Liver (tissue), 9 donors: Measurements from ENCODE around the gene GBGT1. TPM values are rescaled to one million over a fixed set of nuclear protein-coding genes. Genes with fewer than 3 reads are reported as not detected.

Experiments used
- DNase-seq: peaks from one replicate; pipeline ENCODE4 v3.0.0-alpha.2; 2017; ENCODE audit warnings: low spot score
- H3K27ac ChIP-seq, 2 donors: one replicate each; pipeline ENCODE4 v1.7.0; 2013; ENCODE audit warnings: inconsistent platforms in 2 of 2, low read length in 2 of 2, control low read depth in 1 of 2, low read depth in 1 of 2, mild to moderate bottlenecking in 1 of 2
- H3K27me3 ChIP-seq, 4 donors: one replicate each; pipeline versions ENCODE4 v1.6.1 to v1.7.0; 2013; ENCODE audit warnings: low read length in 3 of 4, inconsistent platforms in 1 of 4, mild to moderate bottlenecking in 1 of 4, moderate library complexity in 1 of 4; ENCODE audit not compliant: control insufficient read depth in 4 of 4, insufficient read depth in 4 of 4
- H3K36me3 ChIP-seq, 4 donors: one replicate each; pipeline versions ENCODE4 v1.6.1 to v1.7.0; 2013; ENCODE audit warnings: low read length in 3 of 4, mild to moderate bottlenecking in 3 of 4, low read depth in 1 of 4, moderate library complexity in 1 of 4; ENCODE audit not compliant: control insufficient read depth in 4 of 4, insufficient read depth in 3 of 4
- H3K4me1 ChIP-seq, 4 donors: one replicate each; pipeline versions ENCODE4 v1.6.1 to v1.7.0; 2013; ENCODE audit warnings: low read length in 3 of 4, mild to moderate bottlenecking in 3 of 4, moderate library complexity in 1 of 4; ENCODE audit not compliant: control insufficient read depth in 4 of 4, insufficient read depth in 4 of 4
- H3K4me3 ChIP-seq, 3 donors: one replicate each; pipeline versions ENCODE4 v1.6.1 to v1.7.0; 2013; ENCODE audit warnings: low read length in 3 of 3, control low read depth in 1 of 3, low read depth in 1 of 3, mild to moderate bottlenecking in 1 of 3
- H3K9ac ChIP-seq, 2 donors: one replicate each; pipeline ENCODE4 v1.7.0; 2013; ENCODE audit warnings: low read length in 2 of 2, mild to moderate bottlenecking in 2 of 2, moderate library complexity in 2 of 2, control low read depth in 1 of 2, low read depth in 1 of 2
- H3K9me3 ChIP-seq, 4 donors: one replicate each; pipeline versions ENCODE4 v1.6.1 to v1.7.0; 2013; ENCODE audit warnings: low read length in 3 of 4; ENCODE audit not compliant: control insufficient read depth in 4 of 4
- EGR1 ChIP-seq, 2 donors: IDR thresholded peaks; 2 replicates each; pipeline ENCODE4 v1.6.1; 2016 to 2018; ENCODE audit warnings: antibody characterized with exemption in 2 of 2, low read depth in 2 of 2
- FOXA1 ChIP-seq: IDR thresholded peaks from 2 replicates; pipeline ENCODE4 v1.6.1; 2016; ENCODE audit warnings: antibody characterized with exemption
- FOXA2 ChIP-seq: IDR thresholded peaks from 2 replicates; pipeline ENCODE4 v1.6.1; 2016; ENCODE audit warnings: antibody characterized with exemption
- GABPA ChIP-seq, 2 donors: IDR thresholded peaks in 1 of 2; conservative IDR thresholded peaks in 1 of 2; 2 replicates each; pipeline ENCODE4 v1.6.1; 2016; ENCODE audit warnings: antibody characterized with exemption in 2 of 2, mild to moderate bottlenecking in 1 of 2, moderate library complexity in 1 of 2
- HNF4A ChIP-seq, 2 donors: conservative IDR thresholded peaks; 2 replicates each; pipeline ENCODE4 v1.6.1; 2016; ENCODE audit warnings: antibody characterized with exemption in 2 of 2, mild to moderate bottlenecking in 2 of 2
- HNF4G ChIP-seq: IDR thresholded peaks from 2 replicates; pipeline ENCODE4 v1.6.1; 2016; ENCODE audit warnings: antibody characterized with exemption
- JUND ChIP-seq, 2 donors: IDR thresholded peaks; 2 replicates each; pipeline ENCODE4 v1.6.1; 2016; ENCODE audit warnings: antibody characterized with exemption in 2 of 2
- NR2F2 ChIP-seq: IDR thresholded peaks from 2 replicates; pipeline ENCODE4 v1.6.1; 2016; ENCODE audit warnings: antibody characterized with exemption
- RAD21 ChIP-seq, 2 donors: IDR thresholded peaks; 2 replicates each; pipeline ENCODE4 v1.6.1; 2016; ENCODE audit warnings: antibody characterized with exemption in 2 of 2, mild to moderate bottlenecking in 2 of 2
- RXRA ChIP-seq, 2 donors: IDR thresholded peaks; 2 replicates each; pipeline ENCODE4 v1.6.1; 2017 to 2018; ENCODE audit warnings: antibody characterized with exemption in 2 of 2, mild to moderate bottlenecking in 1 of 2
- SP1 ChIP-seq: IDR thresholded peaks from 2 replicates; pipeline ENCODE4 v1.6.1; 2018; ENCODE audit warnings: antibody characterized with exemption, mild to moderate bottlenecking
- YY1 ChIP-seq: IDR thresholded peaks from 2 replicates; pipeline ENCODE4 v1.6.1; 2016; ENCODE audit warnings: antibody characterized with exemption, mild to moderate bottlenecking
- whole genome bisulfite sequencing: extraction: QIAGEN DNeasy Blood & Tissue Kit; methylation state at CpG from one replicate; pipeline ENCODE4 v1.1.7; 2013; 5-methylcytosine and 5-hydroxymethylcytosine counted together
- polyA plus RNA-seq, 2 donors: library from polyadenylated mRNA; stranded (reverse) in 1 of 2; unstranded in 1 of 2; fragments of 200-250 nt in 1 of 2; fragments of >200 nt in 1 of 2; fragmentation: Nextera tagmentation in 1 of 2; extraction: Ambion mirVana in 1 of 2; gene quantifications; one replicate each; pipeline versions ENCODE4 v1.2.1 to v1.2.3, GENCODE V29; 2013 to 2015
- total RNA-seq, 2 donors: library from RNA; depleted of rRNA; stranded (reverse); fragments of >200 nt; gene quantifications; one replicate each; pipeline ENCODE4 v1.2.3, GENCODE V29; 2014
- TF ChIP-seq, protein P1 (sequence below): fragments of 150-350 bp; IDR thresholded peaks from 2 replicates; pipeline ENCODE4 v1.5.1; 2017; ENCODE audit warnings: improper control_type of control experiment, low read depth, low read length; ENCODE audit not compliant: missing input control
- TF ChIP-seq, protein P2 (sequence below): IDR thresholded peaks from 2 replicates; pipeline ENCODE4 v1.6.1; 2016; ENCODE audit warnings: antibody characterized with exemption
- TF ChIP-seq, protein P3 (sequence below): IDR thresholded peaks from 2 replicates; pipeline ENCODE4 v1.6.1; 2016; ENCODE audit warnings: antibody characterized with exemption, mild to moderate bottlenecking
- TF ChIP-seq, protein P4 (sequence below): IDR thresholded peaks from 2 replicates; pipeline ENCODE4 v1.6.1; 2016; ENCODE audit warnings: antibody characterized with exemption
- TF ChIP-seq, protein P5 (sequence below): IDR thresholded peaks from 2 replicates; pipeline ENCODE4 v1.6.1; 2016; ENCODE audit warnings: antibody characterized with exemption
- donor health status: healthy.
- donor health status: healthy.
- donor health status: healthy.
- donor health status: healthy.
- donor health status: healthy.

Gene GBGT1
- total and polyA plus RNA-seq, 4 donors = 0.33 to 25.7 (median 2.3) TPM

DNA sequence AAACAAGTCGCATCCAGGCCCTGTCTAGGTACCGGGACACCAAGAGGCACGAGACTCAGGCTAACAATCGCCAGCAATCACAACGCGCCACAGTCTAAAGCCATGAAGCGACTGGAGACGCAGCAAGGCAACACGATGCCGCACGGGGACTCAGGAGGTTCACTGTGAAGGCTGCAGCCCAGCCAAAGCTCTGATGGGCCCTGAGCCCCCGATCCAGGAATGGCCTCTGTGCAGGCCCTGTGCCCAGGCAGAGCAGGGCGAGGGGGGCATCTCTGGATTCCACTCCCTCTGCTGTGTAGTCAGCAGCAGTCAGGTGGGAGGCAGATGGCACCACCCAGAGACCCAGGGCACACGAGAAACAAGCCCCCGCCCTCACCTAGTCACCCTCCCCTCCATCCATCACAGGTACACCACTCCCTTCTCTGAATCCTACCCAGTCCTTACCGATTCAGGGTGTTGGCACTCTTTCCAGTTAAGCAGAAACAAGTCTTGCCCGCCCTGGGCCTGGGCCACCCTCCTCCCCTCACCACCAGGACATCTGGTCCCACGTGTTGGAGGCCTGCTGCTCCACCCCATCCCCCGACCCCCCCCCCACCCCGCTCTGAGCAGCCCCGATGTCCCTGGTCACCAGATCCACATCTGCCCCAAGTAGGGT is 43.7 kb downstream of the GBGT1 start (continued):
- TF ChIP-seq, protein P1, sequence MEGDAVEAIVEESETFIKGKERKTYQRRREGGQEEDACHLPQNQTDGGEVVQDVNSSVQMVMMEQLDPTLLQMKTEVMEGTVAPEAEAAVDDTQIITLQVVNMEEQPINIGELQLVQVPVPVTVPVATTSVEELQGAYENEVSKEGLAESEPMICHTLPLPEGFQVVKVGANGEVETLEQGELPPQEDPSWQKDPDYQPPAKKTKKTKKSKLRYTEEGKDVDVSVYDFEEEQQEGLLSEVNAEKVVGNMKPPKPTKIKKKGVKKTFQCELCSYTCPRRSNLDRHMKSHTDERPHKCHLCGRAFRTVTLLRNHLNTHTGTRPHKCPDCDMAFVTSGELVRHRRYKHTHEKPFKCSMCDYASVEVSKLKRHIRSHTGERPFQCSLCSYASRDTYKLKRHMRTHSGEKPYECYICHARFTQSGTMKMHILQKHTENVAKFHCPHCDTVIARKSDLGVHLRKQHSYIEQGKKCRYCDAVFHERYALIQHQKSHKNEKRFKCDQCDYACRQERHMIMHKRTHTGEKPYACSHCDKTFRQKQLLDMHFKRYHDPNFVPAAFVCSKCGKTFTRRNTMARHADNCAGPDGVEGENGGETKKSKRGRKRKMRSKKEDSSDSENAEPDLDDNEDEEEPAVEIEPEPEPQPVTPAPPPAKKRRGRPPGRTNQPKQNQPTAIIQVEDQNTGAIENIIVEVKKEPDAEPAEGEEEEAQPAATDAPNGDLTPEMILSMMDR = no peak
- TF ChIP-seq YY1 = no peak
- TF ChIP-seq, protein P2, sequence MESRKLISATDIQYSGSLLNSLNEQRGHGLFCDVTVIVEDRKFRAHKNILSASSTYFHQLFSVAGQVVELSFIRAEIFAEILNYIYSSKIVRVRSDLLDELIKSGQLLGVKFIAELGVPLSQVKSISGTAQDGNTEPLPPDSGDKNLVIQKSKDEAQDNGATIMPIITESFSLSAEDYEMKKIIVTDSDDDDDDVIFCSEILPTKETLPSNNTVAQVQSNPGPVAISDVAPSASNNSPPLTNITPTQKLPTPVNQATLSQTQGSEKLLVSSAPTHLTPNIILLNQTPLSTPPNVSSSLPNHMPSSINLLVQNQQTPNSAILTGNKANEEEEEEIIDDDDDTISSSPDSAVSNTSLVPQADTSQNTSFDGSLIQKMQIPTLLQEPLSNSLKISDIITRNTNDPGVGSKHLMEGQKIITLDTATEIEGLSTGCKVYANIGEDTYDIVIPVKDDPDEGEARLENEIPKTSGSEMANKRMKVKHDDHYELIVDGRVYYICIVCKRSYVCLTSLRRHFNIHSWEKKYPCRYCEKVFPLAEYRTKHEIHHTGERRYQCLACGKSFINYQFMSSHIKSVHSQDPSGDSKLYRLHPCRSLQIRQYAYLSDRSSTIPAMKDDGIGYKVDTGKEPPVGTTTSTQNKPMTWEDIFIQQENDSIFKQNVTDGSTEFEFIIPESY = no peak

DNA sequence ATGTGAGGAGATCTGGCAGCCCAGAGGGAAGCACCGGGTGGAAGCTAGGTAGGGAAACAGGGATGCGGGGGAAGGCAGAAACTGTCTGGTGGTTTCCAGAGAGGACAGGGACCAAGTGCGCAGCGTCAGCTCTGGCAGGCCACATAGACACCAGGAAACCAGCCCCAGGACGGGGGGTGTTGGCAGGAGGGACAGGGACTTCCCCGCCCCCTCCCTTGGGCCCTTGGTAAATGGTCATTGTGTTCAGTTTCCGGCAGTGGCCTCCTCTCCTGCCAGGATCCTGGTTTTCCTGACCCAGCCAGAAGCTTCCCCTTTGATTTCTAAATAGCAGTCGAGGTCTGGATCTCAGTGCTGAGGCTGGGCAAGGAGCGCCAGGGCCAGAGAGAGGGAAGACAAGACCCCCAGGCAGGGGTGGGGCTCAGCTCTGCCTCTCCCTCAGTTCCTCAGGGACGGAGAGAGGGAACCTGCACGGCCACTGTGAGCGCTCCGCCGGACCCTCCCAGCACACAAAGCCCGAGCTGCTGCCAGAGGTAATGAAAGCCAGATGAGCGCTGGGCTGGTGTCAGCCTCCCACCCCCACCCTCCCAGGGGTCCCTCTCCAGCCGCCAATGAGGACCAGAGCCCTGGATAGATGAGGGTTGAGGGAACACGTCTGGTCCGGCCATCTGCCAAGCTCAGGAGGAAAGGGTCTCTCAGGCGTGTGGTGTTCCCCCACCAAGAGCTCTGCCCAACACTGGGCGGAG is 44.4 kb downstream of the GBGT1 start:
- Histone ChIP-seq H3K9me3 (no peaks in the 10 kb centered on the region), H3K36me3 (no peaks in the 10 kb centered on the region), H3K27me3 (no peaks in the 10 kb centered on the region), H3K9ac (peak overlapping the region in 1 of 2 donors; percentile 87), H3K4me1 (peaks cover 14 to 72% (median 62%) of the 10 kb centered on the region in 4 donors), H3K4me3 (peak overlapping the region; percentile 43 to 85 (median 67)), H3K27ac (peak overlapping the region; percentile 69 to 71)
- TF ChIP-seq GABPA (IDR thresholded peaks at IDR 0.05 in 1 of 2, conservative IDR thresholded peaks at IDR 0.05 in 1 of 2) (no peak), RAD21 (IDR thresholded peaks at IDR 0.05) (no peak), EGR1 (IDR thresholded peaks at IDR 0.05; ENCODE audit: low read depth in 2 of 2) (no peak), RXRA (IDR thresholded peaks at IDR 0.05) (no peak), JUND (IDR thresholded peaks at IDR 0.05) (no peak), YY1 (no peak), SP1 (peak; percentile 6), FOXA1 (no peak), HNF4G (no peak), NR2F2 (peak; percentile 46), HNF4A (conservative IDR thresholded peaks at IDR 0.05) (no peak), FOXA2 (no peak)
- TF ChIP-seq, protein P3, sequence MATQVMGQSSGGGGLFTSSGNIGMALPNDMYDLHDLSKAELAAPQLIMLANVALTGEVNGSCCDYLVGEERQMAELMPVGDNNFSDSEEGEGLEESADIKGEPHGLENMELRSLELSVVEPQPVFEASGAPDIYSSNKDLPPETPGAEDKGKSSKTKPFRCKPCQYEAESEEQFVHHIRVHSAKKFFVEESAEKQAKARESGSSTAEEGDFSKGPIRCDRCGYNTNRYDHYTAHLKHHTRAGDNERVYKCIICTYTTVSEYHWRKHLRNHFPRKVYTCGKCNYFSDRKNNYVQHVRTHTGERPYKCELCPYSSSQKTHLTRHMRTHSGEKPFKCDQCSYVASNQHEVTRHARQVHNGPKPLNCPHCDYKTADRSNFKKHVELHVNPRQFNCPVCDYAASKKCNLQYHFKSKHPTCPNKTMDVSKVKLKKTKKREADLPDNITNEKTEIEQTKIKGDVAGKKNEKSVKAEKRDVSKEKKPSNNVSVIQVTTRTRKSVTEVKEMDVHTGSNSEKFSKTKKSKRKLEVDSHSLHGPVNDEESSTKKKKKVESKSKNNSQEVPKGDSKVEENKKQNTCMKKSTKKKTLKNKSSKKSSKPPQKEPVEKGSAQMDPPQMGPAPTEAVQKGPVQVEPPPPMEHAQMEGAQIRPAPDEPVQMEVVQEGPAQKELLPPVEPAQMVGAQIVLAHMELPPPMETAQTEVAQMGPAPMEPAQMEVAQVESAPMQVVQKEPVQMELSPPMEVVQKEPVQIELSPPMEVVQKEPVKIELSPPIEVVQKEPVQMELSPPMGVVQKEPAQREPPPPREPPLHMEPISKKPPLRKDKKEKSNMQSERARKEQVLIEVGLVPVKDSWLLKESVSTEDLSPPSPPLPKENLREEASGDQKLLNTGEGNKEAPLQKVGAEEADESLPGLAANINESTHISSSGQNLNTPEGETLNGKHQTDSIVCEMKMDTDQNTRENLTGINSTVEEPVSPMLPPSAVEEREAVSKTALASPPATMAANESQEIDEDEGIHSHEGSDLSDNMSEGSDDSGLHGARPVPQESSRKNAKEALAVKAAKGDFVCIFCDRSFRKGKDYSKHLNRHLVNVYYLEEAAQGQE = no peak
- TF ChIP-seq, protein P4, sequence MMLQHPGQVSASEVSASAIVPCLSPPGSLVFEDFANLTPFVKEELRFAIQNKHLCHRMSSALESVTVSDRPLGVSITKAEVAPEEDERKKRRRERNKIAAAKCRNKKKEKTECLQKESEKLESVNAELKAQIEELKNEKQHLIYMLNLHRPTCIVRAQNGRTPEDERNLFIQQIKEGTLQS = no peak
- TF ChIP-seq, protein P5, sequence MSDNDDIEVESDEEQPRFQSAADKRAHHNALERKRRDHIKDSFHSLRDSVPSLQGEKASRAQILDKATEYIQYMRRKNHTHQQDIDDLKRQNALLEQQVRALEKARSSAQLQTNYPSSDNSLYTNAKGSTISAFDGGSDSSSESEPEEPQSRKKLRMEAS = no peak
- TF ChIP-seq, protein P2 = no peak
- TF ChIP-seq, protein P1 = no peak
- DNase-seq = no peak
- 73% methylated on average over 21 of the region's 21 CpGs for WGBS
